Measurements from ENCODE around the gene THPO. TPM values are rescaled to one million over a fixed set of nuclear protein-coding genes. Genes with fewer than 3 reads are reported as not detected.

Gene THPO
- total RNA-seq, 2 donors from 2014 or later, result 0.71 to 1.1 TPM

- DNase-seq (ENCODE audit: low spot score), result no peak
- intact Hi-C loops (cut with DNase I), result no loop called here
Observed at GRCh38 chr3:184387174-184387714, 9.2 kb upstream of the THPO start.

GRCh38 chr3:184386047-184386806 lies 8.2 kb upstream of the THPO start:
- intact Hi-C loops (cut with DNase I), result no loop called here
- peak; percentile 47 for DNase-seq (ENCODE audit: low spot score)

- intact Hi-C loops (cut with DNase I), result no loop called here
Observed at GRCh38 chr3:184384856-184385422, 6.9 kb upstream of the THPO start.

GRCh38 chr3:184384342-184384741 lies 6.3 kb upstream of the THPO start:
- intact Hi-C loops (cut with DNase I), result no loop called here

More at GRCh38 chr3:184384856-184385422, 6.9 kb upstream of the THPO start:
- peak; percentile 68 for DNase-seq (ENCODE audit: low spot score)

GRCh38 chr3:184383033-184383740 lies 5.2 kb upstream of the THPO start:
- intact Hi-C loops (cut with DNase I), result no loop called here
- DNase-seq (ENCODE audit: low spot score), result peak; percentile 67

More at GRCh38 chr3:184384342-184384741, 6.3 kb upstream of the THPO start:
- DNase-seq (ENCODE audit: low spot score), result peak; percentile 64

- peak; percentile 68 for DNase-seq (ENCODE audit: low spot score)
- intact Hi-C loops (cut with DNase I), result no loop called here
Observed at GRCh38 chr3:184382326-184383032, 4.5 kb upstream of the THPO start.

- intact Hi-C loops (cut with DNase I), result no loop called here
- peak; percentile 88 for DNase-seq (ENCODE audit: low spot score)
Observed at GRCh38 chr3:184381261-184382224, 3.5 kb upstream of the THPO start.

- intact Hi-C loops (cut with DNase I), result no loop called here
- peak; percentile 81 for DNase-seq (ENCODE audit: low spot score)
Observed at GRCh38 chr3:184380627-184381260, 2.7 kb upstream of the THPO start.

GRCh38 chr3:184380185-184380626 lies 2.2 kb upstream of the THPO start:
- peak; percentile 91 for DNase-seq (ENCODE audit: low spot score)
- intact Hi-C loops (cut with DNase I), result no loop called here

GRCh38 chr3:184379358-184380184 lies 1.6 kb upstream of the THPO start, which contains the start of gene CHRD:
CHRD (plus strand) TSS chr3:184380054; CDS start chr3:184380319, 265 bp downstream.
- peak; percentile 77 for DNase-seq (ENCODE audit: low spot score)
- intact Hi-C loops (cut with DNase I), result loop anchor here in 1 of 2 donors (10.0 kb wide), 1 partner anchor 155 kb away; no protein-coding TSS in a partner anchor

- DNase-seq (ENCODE audit: low spot score), result peak; percentile 14
- intact Hi-C loops (cut with DNase I), result loop anchor here in 1 of 2 donors (10.0 kb wide), 1 partner anchor 156 kb away; no protein-coding TSS in a partner anchor
Observed at GRCh38 chr3:184378651-184379357, 797 bp upstream of the THPO start.

- DNase-seq (ENCODE audit: low spot score), result no peak
- intact Hi-C loops (cut with DNase I), result loop anchor here in 1 of 2 donors (10.0 kb wide), 1 partner anchor 157 kb away; no protein-coding TSS in a partner anchor
Observed at GRCh38 chr3:184377374-184377773, 633 bp downstream of the THPO start.

- DNase-seq (ENCODE audit: low spot score), result peak; percentile 4
- intact Hi-C loops (cut with DNase I), result loop anchor here in 1 of 2 donors (10.0 kb wide), 1 partner anchor 159 kb away; no protein-coding TSS in a partner anchor
Observed at GRCh38 chr3:184375747-184376461, 2.1 kb downstream of the THPO start.

- DNase-seq (ENCODE audit: low spot score), result no peak
- intact Hi-C loops (cut with DNase I), result loop anchor here (5.0 to 10.0 kb wide), 3 partner anchors 139 to 169 kb away; no protein-coding TSS in a partner anchor
Observed at GRCh38 chr3:184373422-184373821, 4.6 kb downstream of the THPO start.

GRCh38 chr3:184372911-184373310 lies 5.1 kb downstream of the THPO start:
- intact Hi-C loops (cut with DNase I), result loop anchor here (5.0 to 10.0 kb wide), 3 partner anchors 139 to 169 kb away; no protein-coding TSS in a partner anchor
- no peak for DNase-seq (ENCODE audit: low spot score)
